Measurements from ENCODE around the gene MLLT6.

- TF ChIP-seq, protein P1, sequence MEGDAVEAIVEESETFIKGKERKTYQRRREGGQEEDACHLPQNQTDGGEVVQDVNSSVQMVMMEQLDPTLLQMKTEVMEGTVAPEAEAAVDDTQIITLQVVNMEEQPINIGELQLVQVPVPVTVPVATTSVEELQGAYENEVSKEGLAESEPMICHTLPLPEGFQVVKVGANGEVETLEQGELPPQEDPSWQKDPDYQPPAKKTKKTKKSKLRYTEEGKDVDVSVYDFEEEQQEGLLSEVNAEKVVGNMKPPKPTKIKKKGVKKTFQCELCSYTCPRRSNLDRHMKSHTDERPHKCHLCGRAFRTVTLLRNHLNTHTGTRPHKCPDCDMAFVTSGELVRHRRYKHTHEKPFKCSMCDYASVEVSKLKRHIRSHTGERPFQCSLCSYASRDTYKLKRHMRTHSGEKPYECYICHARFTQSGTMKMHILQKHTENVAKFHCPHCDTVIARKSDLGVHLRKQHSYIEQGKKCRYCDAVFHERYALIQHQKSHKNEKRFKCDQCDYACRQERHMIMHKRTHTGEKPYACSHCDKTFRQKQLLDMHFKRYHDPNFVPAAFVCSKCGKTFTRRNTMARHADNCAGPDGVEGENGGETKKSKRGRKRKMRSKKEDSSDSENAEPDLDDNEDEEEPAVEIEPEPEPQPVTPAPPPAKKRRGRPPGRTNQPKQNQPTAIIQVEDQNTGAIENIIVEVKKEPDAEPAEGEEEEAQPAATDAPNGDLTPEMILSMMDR (IDR thresholded peaks at IDR 0.05; ENCODE audit: low read length), result no peak
- TF ChIP-seq EZH2phosphoT487 (IDR thresholded peaks at IDR 0.05; ENCODE audit: low read length), result no peak
Observed at GRCh38 chr17:38709864-38710603, 5.0 kb downstream of the MLLT6 start.
